GM12878 (cell line): ENCODE data around the gene NT5M. TPM values are rescaled to one million over a fixed set of nuclear protein-coding genes. Genes with fewer than 3 reads are reported as not detected.

Experiments used
- ATAC-seq: fragments of 200-7000 bp; cut with Tn5 transposase; 3 replicates; pipeline ENCODE4 v1.9.1; 2020; ENCODE audit warnings: mild to moderate bottlenecking, moderate library complexity
- BruUV-seq: library from RNA; stranded (reverse); fragments of 400-500 nt; replicated peaks from 2 replicates; lab custom pipeline; 2021; lab: Mats Ljungman, UMichigan
- CTCF ChIA-PET: fragments of 300-600 bp; sonication (Branson Sonifier 250); formaldehyde crosslinking; extraction: SDS; loops from one replicate; lab custom pipeline; 2021; ENCODE audit warnings: inconsistent platforms; lab: Yijun Ruan, JAX
- POLR2A ChIA-PET: fragments of 350-600 bp; formaldehyde crosslinking; extraction: SDS; loops from one replicate; lab custom pipeline; 2021; ENCODE audit warnings: inconsistent platforms; lab: Charles Lee
- RAD21 ChIA-PET: fragments of 300-600 bp; sonication (Branson Sonifier 250); formaldehyde crosslinking; loops from one replicate; lab custom pipeline; 2023; ENCODE audit warnings: antibody characterized with exemption; ENCODE audit not compliant: unreplicated experiment; lab: Charles Lee
- SMC1A ChIA-PET: fragments of 300-600 bp; sonication (Branson Sonifier 250); formaldehyde crosslinking; loops from one replicate; lab custom pipeline; 2023; ENCODE audit not compliant: unreplicated experiment, uncharacterized antibody; lab: Charles Lee
- DNase-seq: peaks from one replicate; pipeline ENCODE4 v3.0.0-alpha.2; 2011; ENCODE audit warnings: low read depth, low spot score
- FAIRE-seq: peaks from 3 replicates; lab custom pipeline; 2011; peaks lifted over from hg19 to GRCh38; lab: Jason Lieb, UNC
- H2AFZ ChIP-seq: 2 replicates; pipeline ENCODE4 v1.6.0; 2011; ENCODE audit warnings: low read depth, low read length, control low read depth; ENCODE audit not compliant: control insufficient read depth
- H3K27ac ChIP-seq: 2 replicates; pipeline ENCODE4 v1.5.1; 2011; ENCODE audit warnings: control low read depth; ENCODE audit not compliant: control insufficient read depth, insufficient read depth
- H3K27me3 ChIP-seq, 2 experiments: replicated peaks in 1 of 2; 2 replicates each; pipeline versions ENCODE4 v1.6.0 to v1.6.1; 2011; ENCODE audit warnings: low read length in 1 of 2; ENCODE audit not compliant: control insufficient read depth in 2 of 2, insufficient read depth in 2 of 2
- H3K36me3 ChIP-seq, 2 experiments: 2 replicates each; pipeline ENCODE4 v1.5.1; 2011; ENCODE audit warnings: low read length in 1 of 2; ENCODE audit not compliant: control insufficient read depth in 2 of 2, insufficient read depth in 2 of 2
- H3K4me1 ChIP-seq: 2 replicates; pipeline ENCODE4 v1.6.1; 2011; ENCODE audit warnings: mild to moderate bottlenecking, low read length, moderate library complexity, mixed read lengths; ENCODE audit not compliant: control insufficient read depth, insufficient read depth
- H3K4me2 ChIP-seq: 2 replicates; pipeline ENCODE4 v1.6.0; 2011; ENCODE audit warnings: control low read depth; ENCODE audit not compliant: control insufficient read depth, insufficient read depth
- H3K4me3 ChIP-seq: fragments of 200-600 bp; sonication (generic); 2 replicates; pipeline ENCODE4 v1.5.1; 2016
- H3K79me2 ChIP-seq: 2 replicates; pipeline ENCODE4 v1.6.0; 2011; ENCODE audit warnings: low read length; ENCODE audit not compliant: control insufficient read depth, insufficient read depth
- H3K9ac ChIP-seq: 2 replicates; pipeline ENCODE4 v1.8.0; 2011; ENCODE audit warnings: low read length, control low read depth, mixed read lengths; ENCODE audit not compliant: control insufficient read depth, insufficient read depth
- H3K9me3 ChIP-seq: replicated peaks from 3 replicates; pipeline ENCODE4 v1.5.1; 2011; ENCODE audit warnings: mild to moderate bottlenecking, low read length; ENCODE audit not compliant: control insufficient read depth, insufficient read depth
- H4K20me1 ChIP-seq: 2 replicates; pipeline ENCODE4 v1.6.0; 2011; ENCODE audit not compliant: control insufficient read depth, insufficient read depth
- ATF3 ChIP-seq: IDR thresholded peaks from 2 replicates; pipeline ENCODE4 v1.6.1; 2011; ENCODE audit warnings: low read depth, mild to moderate bottlenecking, low read length, moderate library complexity, borderline replicate concordance; ENCODE audit errors: extremely low read depth
- HDGF ChIP-seq: fragments of 450-650 bp; IDR thresholded peaks from 2 replicates; pipeline ENCODE4 v1.6.1; 2016; ENCODE audit warnings: antibody characterized with exemption
- MTA3 ChIP-seq: IDR thresholded peaks from 2 replicates; pipeline ENCODE4 v1.6.1; 2012; ENCODE audit warnings: low read length, inconsistent platforms, borderline replicate concordance
- REST ChIP-seq: IDR thresholded peaks from 2 replicates; pipeline ENCODE4 v1.6.1; 2012; ENCODE audit warnings: mild to moderate bottlenecking, low read depth, low read length
- SMAD5 ChIP-seq: IDR thresholded peaks from 2 replicates; pipeline ENCODE4 v1.6.1; 2016; ENCODE audit warnings: antibody characterized with exemption, low read depth
- SUPT20H ChIP-seq: IDR thresholded peaks from 2 replicates; pipeline ENCODE4 v1.6.1; 2011; ENCODE audit warnings: low read depth, mild to moderate bottlenecking, low read length, moderate library complexity, borderline replicate concordance; ENCODE audit not compliant: control insufficient read depth
- YY1 ChIP-seq: IDR thresholded peaks from 2 replicates; pipeline ENCODE4 v1.6.1; 2011; ENCODE audit warnings: low read depth, mild to moderate bottlenecking, low read length
- ZZZ3 ChIP-seq: IDR thresholded peaks from 2 replicates; pipeline ENCODE4 v1.6.1; 2011; ENCODE audit warnings: low read depth; ENCODE audit not compliant: control insufficient read depth, insufficient read length
- WGBS: methylation state at CpG from one replicate; pipeline ENCODE4 v1.1.6; 2016; ENCODE audit warnings: low lambda C conversion rate; ENCODE audit not compliant: insufficient replicate concordance, insufficient coverage; ENCODE audit errors: missing lambda C conversion rate; 5-methylcytosine and 5-hydroxymethylcytosine counted together
- in situ Hi-C: fragments of 300-500 bp; cut with MboI; formaldehyde crosslinking; loops from 9 replicates; pipeline ENCODE4 v1.14.3; 2018; ENCODE audit warnings: mixed read lengths
- intact Hi-C: fragments of 100-400 bp; cut with micrococcal nuclease; formaldehyde crosslinking; loops from one replicate; pipeline ENCODE4 v1.14.2; 2022; ENCODE audit not compliant: unreplicated experiment
- polyA plus RNA-seq, 11 experiments: library from polyadenylated mRNA; depleted of rRNA in 4 of 11; unstranded in 6 of 11; stranded (reverse) in 5 of 11; fragments of >200 nt; fragmentation: Nextera tagmentation in 4 of 11; fragmentation: Illumina TruSeq in 1 of 11; extraction: Ambion mirVana in 4 of 11; extraction: Trizol in 1 of 11; gene quantifications; 1 replicate in 1 of 11; 2 replicates in 10 of 11; pipeline versions ENCODE4 v1.2.1 to v1.2.3, GENCODE V29; 2011 to 2016; ENCODE audit warnings: inconsistent platforms in 2 of 11, missing spikeins in 2 of 11, low read depth in 1 of 11
- total RNA-seq, 4 experiments: library from RNA; depleted of rRNA in 3 of 4; stranded (reverse); fragments of >200 nt in 3 of 4; fragmentation: Illumina TruSeq in 1 of 4; extraction: Trizol in 1 of 4; gene quantifications; 2 replicates each; pipeline versions ENCODE4 v1.2.1 to v1.2.3, GENCODE V29; 2013 to 2021

The NT5M gene
- total and polyA plus RNA-seq, 10 of the 15 experiments (the other 5 are each of a cell fraction or from before 2014, with no cell fraction given) = 0.18 to 14.1 (median 2.9) TPM

- ATAC-seq = no peak
- in situ Hi-C loops = no loop called here
- no peak overlapping the region for H2AFZ ChIP-seq
- peaks cover 0 to 3% of the 10 kb centered on the region in 2 experiments; a peak in 3 of 4 replicates for H3K27me3 ChIP-seq
- no peak for FAIRE-seq
- no peak overlapping the region for H3K4me3 ChIP-seq
- no peaks in the 10 kb centered on the region for H3K9me3 ChIP-seq
- intact Hi-C loops = no loop called here
- H3K9ac ChIP-seq = no peak overlapping the region
- 69% methylated on average over 11 of the region's 11 CpGs for WGBS
- ChIA-PET RAD21 (no interaction called here), POLR2A (no interaction called here), SMC1A (no interaction called here), CTCF (no interaction called here)
- BruUV-seq = no TSS peak
- no peak overlapping the region for H3K27ac ChIP-seq
- no peak for DNase-seq
- no peaks in the 10 kb centered on the region for H3K79me2 ChIP-seq
- no peak for TF ChIP-seq ZZZ3
- no peak for TF ChIP-seq ATF3
- TF ChIP-seq SUPT20H = no peak
- no peak for TF ChIP-seq SMAD5
- no peak for TF ChIP-seq YY1
- TF ChIP-seq HDGF = no peak
- no peak for TF ChIP-seq MTA3
- no peak for TF ChIP-seq REST
- no peaks in the 10 kb centered on the region for H4K20me1 ChIP-seq
- no peak overlapping the region for H3K4me2 ChIP-seq
- H3K36me3 ChIP-seq = no peaks in the 10 kb centered on the region
- peaks cover 6% of the 10 kb centered on the region; the same call in 1 of the 2 replicates for H3K4me1 ChIP-seq
Measured at GRCh38 chr17:17385491-17385890, 82.3 kb downstream of the NT5M start.
